C4-2B (cell line): Measurements from ENCODE around the gene NOVA2.

ENCODE experiments used
- H3K27ac ChIP-seq: fragments of 450-650 bp; 2 replicates; pipeline ENCODE4 v1.5.1; 2017
- CTCF ChIP-seq: fragments of 450-650 bp; conservative IDR thresholded peaks from 2 replicates; pipeline ENCODE4 v1.5.1; 2017; ENCODE audit warnings: mild to moderate bottlenecking
- ZFX ChIP-seq: fragments of 450-650 bp; IDR thresholded peaks from 2 replicates; pipeline ENCODE4 v1.6.1; 2017

The NOVA2 gene

GRCh38 chr19:46019270-46019669 is 45.6 kb upstream of the NOVA2 start:
- TF ChIP-seq CTCF = no peak
- no peak for TF ChIP-seq ZFX
- no peak overlapping the region for H3K27ac ChIP-seq

- H3K27ac ChIP-seq = no peak overlapping the region
- no peak for TF ChIP-seq ZFX
- TF ChIP-seq CTCF = no peak
These were observed 45.1 kb upstream of the NOVA2 start for GRCh38 chr19:46018729-46019251.

- no peak for TF ChIP-seq ZFX
- no peak for TF ChIP-seq CTCF
These were observed 44.4 kb upstream of the NOVA2 start for GRCh38 chr19:46017874-46018675.

GRCh38 chr19:46017095-46017429 is 43.4 kb upstream of the NOVA2 start:
- no peak overlapping the region; the same call in 1 of the 2 replicates for H3K27ac ChIP-seq
- TF ChIP-seq ZFX (no peak), CTCF (peak; percentile 53)

More at GRCh38 chr19:46017874-46018675, 44.4 kb upstream of the NOVA2 start:
- H3K27ac ChIP-seq = no peak overlapping the region

GRCh38 chr19:46016426-46017094 is 42.9 kb upstream of the NOVA2 start:
- TF ChIP-seq CTCF (peak; percentile 75), ZFX (no peak)
- H3K27ac ChIP-seq = no peak overlapping the region; the same call in 1 of the 2 replicates

GRCh38 chr19:46015687-46016425 is 42.2 kb upstream of the NOVA2 start:
- no peak overlapping the region; the same call in 1 of the 2 replicates for H3K27ac ChIP-seq
- no peak for TF ChIP-seq ZFX
- TF ChIP-seq CTCF = no peak
